ENCODE data around the gene TTC12.
"Not testable (repeated sequence)": the region's sequence is repeated elsewhere in the genome, so short reads cannot be mapped to it uniquely, and the experiment has no call there.

The TTC12 gene

DNA sequence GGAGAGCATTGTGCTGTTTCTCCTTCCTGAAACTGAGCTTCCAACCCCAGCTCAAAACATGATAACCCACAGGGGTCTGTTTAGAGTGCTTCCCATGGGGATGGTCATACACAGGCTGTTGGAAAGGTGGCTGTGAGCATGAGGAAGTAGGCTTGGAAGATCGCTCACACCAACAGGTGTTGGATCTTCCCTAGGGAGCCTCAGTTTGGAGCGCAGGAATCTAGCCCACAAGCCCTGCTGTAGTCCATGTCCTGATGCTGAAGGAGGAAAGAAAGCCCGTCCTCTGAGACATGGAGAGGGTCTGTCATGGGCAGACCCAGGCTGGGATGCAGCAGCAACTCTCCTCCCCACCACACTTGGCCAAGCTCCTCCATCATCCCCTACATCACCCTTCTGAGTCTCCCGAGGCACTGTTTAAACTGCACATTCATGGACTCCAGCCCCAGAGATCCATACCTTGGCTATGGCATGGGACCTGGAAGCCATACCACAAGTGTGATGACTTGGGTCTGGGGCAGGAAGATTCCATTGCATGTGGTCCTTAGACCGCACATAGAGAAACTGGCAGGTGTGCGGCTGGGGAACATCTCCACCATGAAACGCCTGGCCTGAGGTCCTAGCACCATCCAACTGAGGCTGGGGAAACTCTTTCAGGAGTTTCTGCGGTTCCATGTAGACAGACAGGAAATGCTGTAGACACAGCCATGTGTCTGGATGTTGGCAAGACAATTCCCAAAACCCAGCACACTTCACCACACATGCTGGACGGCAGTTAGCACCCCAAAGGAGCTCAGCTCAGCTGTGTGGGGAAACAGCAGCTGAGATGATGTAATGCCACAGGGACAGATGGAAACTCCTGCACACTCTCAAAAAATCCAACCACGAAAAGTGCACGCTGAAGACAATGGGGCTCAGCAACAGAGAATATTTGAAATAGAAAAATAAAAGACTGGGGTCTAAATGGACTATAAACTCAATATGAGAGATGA, 27.6 kb upstream of the TTC12 start:
- no peak for DNase-seq

DNA sequence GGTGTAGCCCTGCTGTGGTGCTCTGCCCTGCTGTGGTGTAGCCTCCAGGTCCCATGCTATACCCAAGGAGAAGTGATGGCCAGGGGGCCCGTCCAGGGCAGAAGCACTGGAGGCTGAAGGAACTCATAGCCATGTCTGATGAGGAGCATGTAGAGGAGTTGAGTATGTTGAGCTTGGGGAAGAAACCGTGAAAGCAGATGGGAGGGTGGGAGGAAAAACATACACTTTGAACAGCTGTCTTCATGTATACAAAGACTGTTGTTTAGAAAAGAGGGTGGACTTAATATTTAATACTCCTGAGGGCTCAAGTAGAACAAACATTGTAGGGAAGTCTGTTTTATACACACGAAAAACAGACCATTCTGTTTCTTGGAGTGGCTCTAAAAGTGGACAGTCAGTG, 26.6 kb upstream of the TTC12 start:
- no peak for DNase-seq

DNA sequence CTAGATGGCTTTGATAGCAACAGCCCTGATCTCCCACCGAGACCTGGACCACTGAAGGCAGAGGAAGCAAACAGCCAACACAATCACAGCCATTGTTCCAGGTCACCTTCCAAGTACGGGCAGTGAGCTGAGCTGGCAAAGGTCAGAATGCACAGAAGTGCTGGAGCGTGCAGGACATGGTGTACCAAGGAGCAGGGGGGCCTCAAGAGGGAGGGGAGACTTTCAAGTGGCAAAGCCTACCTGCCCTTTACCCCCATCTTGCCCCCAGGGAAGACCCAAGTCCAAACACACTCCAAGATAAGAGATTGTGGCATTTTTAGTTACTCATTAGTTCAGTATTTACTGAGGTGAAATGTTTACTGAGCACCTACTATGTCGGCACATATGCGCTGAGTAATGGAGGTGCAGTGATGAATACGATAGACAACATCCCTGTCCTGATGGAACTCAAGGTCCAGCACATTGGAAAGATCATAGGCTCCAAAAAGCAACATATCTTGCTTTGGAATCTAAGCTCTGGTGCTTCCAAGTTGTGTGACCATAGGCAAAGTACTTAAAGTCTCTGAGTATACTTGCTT, 26.0 kb upstream of the TTC12 start:
- DNase-seq, result no peak

DNA sequence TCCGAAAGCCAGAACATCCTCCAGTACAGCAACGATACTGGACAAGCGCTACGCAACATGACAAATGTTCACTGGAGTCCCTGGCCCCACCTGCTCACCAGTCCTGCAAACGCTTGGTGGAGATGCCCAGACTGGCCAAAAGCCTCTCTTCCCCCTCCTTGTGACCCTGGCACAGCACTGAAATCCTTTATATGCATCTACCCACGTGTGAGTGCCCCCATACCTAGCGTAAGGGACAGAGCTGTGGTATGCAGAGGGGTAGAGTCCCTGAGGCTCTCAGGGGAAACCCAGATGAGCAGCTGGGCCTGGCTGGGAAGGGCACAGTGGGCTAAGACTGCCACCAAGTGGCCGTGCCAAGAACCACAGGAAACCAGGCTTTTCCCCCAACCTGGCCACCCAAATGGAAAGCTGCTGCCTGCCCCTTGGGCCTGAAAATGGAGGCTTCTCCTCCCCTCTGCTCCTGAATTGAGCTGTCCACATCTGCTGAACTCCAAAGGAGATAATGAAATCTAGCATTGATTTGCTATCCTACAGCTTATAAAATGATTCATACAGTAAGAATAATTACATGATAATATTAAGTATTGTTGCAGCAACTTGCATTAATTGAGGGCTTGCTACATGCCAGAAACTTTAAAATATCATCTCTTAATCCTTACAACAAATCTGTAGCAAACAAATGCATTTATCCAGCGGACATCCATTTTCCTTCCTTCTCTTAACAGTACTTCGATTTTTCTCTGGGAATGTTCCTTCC, 24.8 kb upstream of the TTC12 start:
- DNase-seq, result peak; percentile 37 to 65

DNA sequence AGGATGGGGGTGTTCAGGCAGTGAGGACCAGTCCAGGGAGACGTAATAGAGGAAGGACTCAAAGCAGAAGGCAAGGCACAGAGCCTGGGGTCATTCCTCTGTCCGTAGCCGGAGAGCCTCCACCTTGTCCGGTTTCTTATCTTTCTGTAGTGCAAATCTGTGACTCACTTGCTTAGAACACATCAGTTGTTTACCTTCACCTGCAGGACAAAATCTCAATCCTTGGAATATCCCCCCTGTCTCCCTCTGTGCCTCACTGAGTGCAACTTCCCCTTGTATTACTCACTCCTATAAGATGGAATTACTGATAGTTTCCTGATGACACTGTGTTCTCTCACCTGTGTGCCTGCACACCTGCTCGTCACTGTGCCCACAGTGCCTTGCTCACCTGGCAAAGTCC, 20.4 kb upstream of the TTC12 start:
- DNase-seq, result no peak

DNA sequence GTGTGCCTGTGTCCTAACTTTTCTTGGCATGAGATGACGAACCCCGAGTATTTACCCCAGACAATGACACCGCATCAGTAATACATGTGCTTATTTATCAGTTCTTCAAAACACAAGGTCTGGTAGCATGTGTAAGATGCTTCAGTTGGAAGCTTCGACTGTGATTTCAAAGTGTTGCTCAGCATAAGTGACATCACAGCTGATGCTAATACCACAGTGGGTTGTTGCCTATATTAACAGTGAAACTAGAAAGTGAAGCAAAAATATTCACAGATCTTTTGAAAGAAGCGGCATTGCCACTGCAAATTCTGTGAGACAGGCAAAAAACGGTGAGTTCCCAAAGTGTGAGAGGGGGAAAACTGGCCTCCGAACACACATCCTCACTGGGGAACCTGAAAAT, 18.4 kb upstream of the TTC12 start:
- DNase-seq, result no peak

DNA sequence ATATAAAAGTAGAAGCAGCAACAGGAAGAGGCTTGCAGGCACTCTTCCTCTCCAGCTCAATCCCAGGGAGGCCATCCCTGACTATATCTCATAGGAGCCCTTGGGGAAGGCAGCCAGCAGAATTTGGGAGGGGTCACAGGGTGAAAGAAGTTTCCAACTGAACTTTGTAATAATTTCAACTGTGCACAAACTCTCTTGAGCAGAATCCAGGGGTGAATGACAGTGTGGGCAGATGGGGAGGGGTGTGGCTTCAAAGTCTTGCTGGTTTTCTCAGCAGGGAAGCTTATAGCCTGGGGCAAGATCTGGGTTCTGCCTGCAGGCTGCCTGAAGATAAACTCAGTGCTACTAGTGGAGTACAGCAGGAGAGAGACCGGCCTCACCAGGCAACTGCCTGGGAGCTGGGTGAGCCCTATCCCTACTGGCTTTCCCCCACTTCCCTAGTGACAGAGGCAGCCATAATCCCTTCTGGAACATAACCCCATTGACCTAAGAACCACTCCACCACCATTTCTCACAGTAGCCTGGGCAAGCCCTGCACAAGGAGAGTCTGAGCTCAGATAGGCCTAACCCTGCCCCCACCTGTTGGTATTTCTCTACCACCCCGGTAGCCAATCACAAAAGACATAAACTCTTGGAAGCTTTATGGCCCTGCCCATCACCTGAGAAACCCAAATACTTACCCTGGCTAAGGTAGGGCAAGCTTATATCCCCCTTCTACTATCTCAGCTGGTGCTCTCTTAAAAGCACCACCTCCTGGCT, 17.8 kb upstream of the TTC12 start:
- DNase-seq, result no peak

DNA sequence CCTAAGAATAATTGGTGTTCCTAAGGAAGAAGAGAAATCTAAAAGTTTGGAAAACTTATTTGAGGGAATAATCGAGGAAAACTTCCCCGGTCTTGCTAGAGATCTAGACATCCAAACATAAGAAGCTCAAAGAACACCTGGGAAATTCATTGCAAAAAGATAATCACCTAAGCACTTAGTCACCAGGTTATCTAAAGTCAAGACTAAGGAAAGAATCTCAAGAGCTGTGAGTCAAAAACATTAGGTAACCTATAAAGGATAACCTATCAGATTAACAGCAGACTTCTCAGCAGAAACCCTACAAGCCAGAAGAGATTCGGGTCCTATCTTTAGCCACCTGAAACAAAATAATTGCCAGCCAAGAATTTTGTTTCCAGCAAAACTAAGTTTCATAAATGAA, 15.9 kb upstream of the TTC12 start:
- not testable (repeated sequence) for DNase-seq

DNA sequence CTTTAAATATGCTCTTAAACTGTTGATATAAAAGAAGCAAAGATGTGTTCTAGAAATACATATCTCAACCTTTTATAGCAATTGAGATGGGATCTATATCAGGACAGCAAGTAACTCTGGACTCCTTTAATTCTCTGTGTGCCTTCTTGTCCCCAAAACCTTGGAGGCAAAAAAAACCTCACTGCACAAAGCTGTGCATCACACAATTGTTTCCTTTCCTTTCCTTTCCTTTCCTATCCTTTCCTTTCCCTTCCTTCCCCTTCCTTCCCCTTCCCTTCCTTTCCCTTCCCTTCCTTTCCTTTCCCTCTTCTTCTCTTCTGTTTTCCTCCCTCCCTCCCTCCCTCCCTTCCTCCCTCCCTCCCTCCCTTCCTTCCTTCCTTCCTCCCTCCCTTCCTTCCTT, 9.5 kb upstream of the TTC12 start:
- DNase-seq, result no peak

DNA sequence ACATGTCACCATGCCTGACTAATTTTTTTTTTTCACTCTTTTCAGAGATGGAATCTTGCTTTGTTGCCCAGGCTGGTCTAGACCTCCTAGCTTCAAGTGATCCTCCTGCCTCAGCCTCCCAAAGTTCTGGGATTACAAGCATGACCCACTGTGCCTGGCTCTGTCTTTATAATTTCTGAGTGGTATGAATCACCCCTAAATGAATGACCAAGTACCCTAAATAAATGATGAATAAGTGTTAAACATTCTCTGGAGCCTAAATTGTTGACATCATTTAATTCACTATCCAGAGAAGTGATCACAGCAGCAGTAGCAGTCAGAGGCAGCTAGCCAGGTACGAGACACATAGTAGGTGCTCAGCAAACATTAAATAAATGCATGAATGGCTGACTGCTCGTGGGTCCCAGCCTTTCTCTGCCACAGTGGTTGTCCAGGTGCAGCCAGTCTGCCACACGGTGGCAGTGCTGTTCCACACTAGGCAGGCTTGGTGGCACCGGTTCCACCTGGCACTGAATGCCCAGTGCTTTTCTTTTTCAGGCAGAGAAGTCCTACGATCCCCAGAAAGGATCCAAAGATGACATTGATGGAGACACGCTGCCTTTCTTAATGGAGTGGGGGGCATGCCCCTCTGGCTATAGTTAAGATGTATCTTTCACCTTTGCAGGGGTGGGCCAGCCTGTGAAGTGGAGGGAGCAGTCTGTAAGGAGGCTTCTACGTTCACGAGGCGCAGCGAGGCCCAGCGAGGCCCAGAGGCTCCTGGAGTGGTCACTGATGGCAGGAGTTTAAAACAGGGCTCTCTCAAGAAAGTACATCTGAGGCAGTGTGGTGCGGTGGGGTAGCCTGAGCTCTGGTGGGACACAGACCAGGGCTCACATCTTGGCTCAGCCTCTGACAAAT, 8.7 kb upstream of the TTC12 start:
- DNase-seq, result peak; percentile 68 to 75

DNA sequence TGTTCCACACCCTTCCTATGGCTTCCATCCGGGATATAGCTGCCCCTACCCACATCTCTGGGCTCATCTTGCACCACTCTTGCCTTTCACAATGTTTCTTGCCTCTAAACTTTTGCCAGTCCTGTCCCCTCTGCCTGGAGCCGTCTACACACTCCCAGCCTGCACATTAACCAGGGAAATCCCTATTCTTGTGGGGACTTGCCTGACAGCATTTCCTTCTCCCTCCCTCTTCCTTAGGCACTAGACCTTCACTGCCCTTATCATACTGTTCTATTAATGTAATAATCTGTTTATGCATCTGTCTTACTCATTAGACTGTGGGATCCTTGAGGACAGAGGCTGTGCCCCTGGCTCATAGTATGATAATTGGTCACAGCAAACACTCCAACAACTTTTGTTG, 5.8 kb upstream of the TTC12 start:
- DNase-seq, result no peak

DNA sequence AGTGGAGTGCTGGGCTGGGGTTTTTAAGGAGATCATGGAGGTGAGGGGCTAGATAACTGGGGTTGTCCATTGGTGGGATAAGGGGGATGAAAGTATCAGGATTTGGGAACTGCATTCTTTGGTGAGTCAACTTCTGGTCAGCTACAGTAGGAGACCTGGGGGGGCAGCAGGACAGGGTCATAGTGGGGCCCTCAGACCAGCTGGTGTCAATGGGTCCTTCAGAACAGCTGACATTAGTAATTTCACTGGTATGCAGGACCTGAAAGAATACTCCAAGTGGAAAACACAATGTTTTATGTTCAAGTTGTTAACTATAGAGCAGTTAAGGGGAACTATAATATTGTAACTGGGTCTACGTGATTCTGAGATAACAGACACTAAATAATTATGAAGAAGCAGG, 2.8 kb upstream of the TTC12 start:
- DNase-seq, result no peak

DNA sequence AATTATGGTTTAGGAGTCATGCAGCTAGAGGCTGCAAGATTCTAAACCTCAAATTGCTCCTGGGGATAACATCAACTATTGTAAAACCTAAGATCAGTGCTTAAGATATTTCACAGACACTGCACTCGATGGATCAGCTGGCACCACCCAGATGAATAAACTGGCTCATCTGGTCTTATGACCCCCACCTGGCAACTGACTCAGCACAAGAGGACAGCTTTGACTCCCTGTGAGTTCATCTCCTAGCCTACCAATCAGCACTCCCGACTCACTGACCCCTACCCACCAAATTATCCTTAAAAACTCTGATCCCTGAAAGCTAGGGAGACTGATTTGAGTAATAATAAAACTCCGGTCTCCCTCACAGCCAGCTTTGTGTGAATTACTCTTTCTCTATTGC, 782 bp upstream of the TTC12 start:
- no peak for DNase-seq

DNA sequence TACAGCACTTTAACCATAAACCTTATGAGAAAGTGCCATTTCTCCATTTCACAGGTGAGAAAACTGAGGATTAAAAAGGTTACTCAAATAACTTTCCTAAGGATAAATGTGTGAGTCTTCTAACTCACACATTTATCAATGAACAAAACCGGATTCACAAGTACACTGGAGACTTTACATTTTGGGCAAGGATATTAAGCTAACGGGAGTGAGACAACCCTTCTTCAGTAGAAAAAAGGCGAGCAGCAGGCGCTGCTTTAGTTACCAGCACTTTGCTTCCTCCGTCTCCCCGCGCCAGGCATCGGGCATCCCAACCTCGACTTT, 356 bp upstream of the TTC12 start:
- no peak for DNase-seq

DNA sequence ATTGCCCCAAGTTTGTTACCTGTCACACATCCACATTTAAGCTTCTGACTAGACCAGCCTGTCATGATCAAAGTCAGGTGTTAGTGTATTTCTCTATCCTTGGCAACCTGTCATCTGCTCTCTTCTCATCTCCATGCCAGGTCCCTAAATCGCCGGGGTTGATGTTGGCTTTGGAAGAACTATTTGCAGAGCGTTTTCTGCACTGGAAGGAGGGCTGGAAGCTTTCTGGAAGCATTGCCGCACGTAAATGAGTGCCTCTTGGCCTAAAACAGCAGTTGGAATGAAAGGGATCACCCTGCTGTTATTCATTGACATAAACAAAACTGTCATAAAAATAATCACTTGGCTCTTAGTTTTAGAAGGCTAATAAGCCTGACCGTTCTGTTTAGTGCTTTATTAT, 1.4 kb downstream of the TTC12 start:
- DNase-seq, result no peak

DNA sequence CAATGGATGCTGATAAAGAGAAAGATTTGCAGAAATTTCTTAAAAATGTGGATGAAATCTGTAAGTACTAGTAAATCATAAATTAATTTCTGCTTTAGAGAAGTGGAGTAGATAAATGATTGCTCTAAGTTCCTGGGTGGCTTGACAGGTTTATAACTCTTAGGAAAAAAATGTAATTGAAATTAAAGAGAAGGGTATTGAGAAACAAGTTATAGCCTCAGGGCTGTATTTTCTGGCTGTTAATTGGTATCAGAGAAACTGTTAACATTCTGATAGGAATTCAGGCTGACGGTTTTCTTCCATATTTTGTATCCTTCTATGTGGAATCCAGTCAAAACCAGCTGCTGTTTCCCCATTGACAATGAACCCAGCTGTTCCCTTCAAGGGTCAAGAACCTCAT, 1.9 kb downstream of the TTC12 start:
- DNase-seq, result no peak

DNA sequence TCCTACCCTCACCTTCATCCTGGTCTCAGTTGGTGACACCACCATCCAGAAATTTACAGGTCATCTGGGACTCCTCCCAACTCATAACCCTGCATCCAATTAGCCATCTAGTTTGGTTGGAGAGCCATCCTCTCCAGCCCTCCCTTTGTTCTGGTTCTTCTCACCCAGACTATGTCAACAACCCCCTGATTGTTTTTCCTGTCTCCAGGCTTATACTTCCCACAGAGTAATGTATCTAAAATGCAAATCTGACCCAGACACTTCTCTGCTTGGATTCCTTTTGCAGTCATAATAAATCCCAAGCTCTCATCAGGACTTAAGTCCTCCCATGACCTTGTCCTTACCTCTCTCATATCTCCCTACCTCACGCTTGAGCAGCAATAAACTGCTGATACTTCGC, 3.0 kb downstream of the TTC12 start:
- no peak for DNase-seq

DNA sequence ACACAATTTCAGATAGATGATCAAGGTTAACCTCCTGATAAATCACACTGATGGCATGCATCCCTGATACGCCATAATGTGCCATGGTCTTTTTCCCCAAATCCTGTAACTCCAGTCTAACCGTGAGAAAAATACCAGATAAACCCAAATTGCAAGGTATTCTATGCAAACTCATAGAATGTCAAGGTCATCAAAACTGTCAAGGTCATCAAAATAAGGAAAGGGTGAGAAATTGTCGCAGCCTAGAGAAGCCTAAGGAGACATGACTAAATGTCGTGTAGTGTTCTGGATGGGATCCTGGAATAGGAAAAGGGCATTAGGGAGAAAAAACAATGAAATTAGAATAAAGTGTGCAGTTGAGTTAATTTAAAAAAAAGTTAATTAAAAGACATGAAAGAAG, 4.7 kb downstream of the TTC12 start:
- DNase-seq, result no peak

DNA sequence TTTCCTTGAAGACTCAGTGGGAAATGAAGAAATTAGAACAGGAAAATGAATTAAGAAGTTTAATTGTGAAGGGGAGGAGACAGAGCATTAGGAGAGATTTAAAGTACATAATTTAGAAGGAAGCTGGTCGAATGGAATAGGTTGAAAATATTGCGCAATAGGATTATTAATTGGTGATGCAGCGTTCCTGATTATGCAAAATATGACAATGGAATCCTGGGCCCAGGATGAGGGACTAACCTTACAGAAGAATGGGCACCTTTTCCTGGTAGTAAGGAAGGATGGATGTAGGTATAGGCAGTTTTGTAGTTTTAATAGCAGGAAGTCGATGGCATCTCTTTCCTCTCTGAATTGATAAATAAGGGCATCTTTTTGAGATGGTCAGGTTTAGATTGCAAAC, 7.8 kb downstream of the TTC12 start:
- no peak for DNase-seq

DNA sequence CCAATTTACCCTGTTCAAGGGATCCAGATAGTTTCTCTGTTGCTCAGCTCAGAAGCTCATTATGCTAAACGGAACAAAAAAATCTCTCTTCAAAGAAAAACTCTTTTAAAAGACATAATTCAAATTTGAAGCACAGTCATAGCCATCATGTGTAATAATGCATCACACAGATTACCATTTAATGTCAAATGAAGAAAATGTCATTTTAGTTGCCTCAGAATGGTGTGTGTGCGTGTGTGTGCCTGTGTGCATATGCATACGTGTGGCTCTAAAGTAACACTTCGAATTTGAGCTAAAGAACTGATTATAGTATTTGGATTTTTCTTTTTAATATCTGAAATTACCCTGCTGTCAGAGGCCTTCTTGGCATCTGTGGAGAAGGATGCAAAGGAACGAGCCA, 9.9 kb downstream of the TTC12 start:
- no peak for DNase-seq

DNA sequence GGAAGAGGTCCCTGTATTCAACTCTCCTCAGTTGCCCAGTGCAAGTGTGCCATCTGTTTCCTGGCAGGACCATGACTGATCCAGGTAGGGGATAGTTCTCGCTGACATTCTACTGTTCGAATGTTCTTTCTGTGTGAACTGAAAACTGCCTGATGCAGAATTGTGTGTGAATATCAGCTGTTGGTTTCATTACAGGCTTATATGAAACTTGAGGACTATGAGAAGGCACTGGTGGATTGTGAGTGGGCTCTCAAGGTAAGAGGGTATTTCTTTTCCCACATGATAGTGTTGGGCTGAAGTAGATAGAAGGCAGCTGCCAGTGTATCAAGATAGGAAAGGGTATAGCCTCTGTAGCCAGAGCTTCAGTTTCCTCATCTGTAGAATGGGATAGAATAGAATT, 15.3 kb downstream of the TTC12 start:
- no peak for DNase-seq

DNA sequence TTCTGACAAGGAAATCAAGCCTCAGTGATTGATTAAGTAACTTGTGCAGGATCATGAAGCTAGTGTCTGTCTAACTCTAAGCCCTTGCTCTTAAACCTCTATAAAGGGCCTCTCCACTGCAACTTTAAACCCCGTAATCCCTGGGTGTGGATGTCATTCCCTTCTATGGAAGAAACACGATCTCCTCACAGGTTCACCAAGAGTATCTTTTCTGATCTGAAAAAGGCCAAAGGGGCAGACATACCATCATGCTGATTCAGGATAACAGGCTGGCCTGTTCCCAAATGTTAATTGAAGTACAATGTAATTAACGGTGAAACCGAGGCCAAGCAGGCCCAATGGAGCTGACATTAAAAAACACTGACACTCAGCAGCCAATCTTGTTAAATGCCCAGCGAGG, 17.1 kb downstream of the TTC12 start:
- DNase-seq, result no peak
